ENCODE measurements around the gene TTC23.

- TF ChIP-seq POLR2A (IDR thresholded peaks at IDR 0.05; ENCODE audit: extremely low read depth, insufficient read length) (no peak), CTCF (IDR thresholded peaks at IDR 0.05; ENCODE audit: low read depth, low read length) (no peak), MAX (IDR thresholded peaks at IDR 0.05; ENCODE audit: low read depth, low read length) (no peak), MYC (IDR thresholded peaks at IDR 0.05; ENCODE audit: low read depth, low read length) (no peak)
Measured at GRCh38 chr15:99121691-99122410, 127.5 kb downstream of the TTC23 start.
